GM18519 (cell line): Measurements from ENCODE around the gene CRYL1.
"Not testable (repeated sequence)": the region's sequence is repeated elsewhere in the genome, so short reads cannot be mapped to it uniquely, and the experiment has no call there.

Source experiments
- ATAC-seq: cut with Tn5 transposase; IDR thresholded peaks from one replicate; pipeline ENCODE4 v1.9.1; 2021; ENCODE audit warnings: mild to moderate bottlenecking, moderate library complexity; ENCODE audit not compliant: unreplicated experiment, low FRiP score

The CRYL1 gene

GRCh38 chr13:20461481-20461859 lies 64.2 kb downstream of the CRYL1 start:
- ATAC-seq, result no peak

- no peak for ATAC-seq
Measured at GRCh38 chr13:20460761-20461160, 64.9 kb downstream of the CRYL1 start.

- no peak for ATAC-seq
Measured at GRCh38 chr13:20457670-20458069, 68.0 kb downstream of the CRYL1 start.

- ATAC-seq, result no peak
Measured at GRCh38 chr13:20456737-20457136, 68.9 kb downstream of the CRYL1 start.

GRCh38 chr13:20451397-20451796 lies 74.3 kb downstream of the CRYL1 start:
- ATAC-seq, result no peak

- no peak for ATAC-seq
Measured at GRCh38 chr13:20448470-20448869, 77.2 kb downstream of the CRYL1 start.

- ATAC-seq, result no peak
Measured at GRCh38 chr13:20446900-20447299, 78.8 kb downstream of the CRYL1 start.

- no peak for ATAC-seq
Measured at GRCh38 chr13:20446405-20446804, 79.3 kb downstream of the CRYL1 start.

GRCh38 chr13:20442798-20443381 lies 82.8 kb downstream of the CRYL1 start:
- ATAC-seq, result no peak

GRCh38 chr13:20442375-20442774 lies 83.3 kb downstream of the CRYL1 start:
- ATAC-seq, result no peak

- ATAC-seq, result no peak
Measured at GRCh38 chr13:20441879-20442278, 83.8 kb downstream of the CRYL1 start.

GRCh38 chr13:20441056-20441455 lies 84.6 kb downstream of the CRYL1 start:
- no peak for ATAC-seq

GRCh38 chr13:20439261-20439660 lies 86.4 kb downstream of the CRYL1 start:
- ATAC-seq, result no peak

GRCh38 chr13:20438801-20439200 lies 86.9 kb downstream of the CRYL1 start:
- no peak for ATAC-seq

GRCh38 chr13:20436505-20436904 lies 89.2 kb downstream of the CRYL1 start:
- ATAC-seq, result no peak

- no peak for ATAC-seq
Measured at GRCh38 chr13:20435616-20436368, 89.9 kb downstream of the CRYL1 start.

GRCh38 chr13:20434210-20434609 lies 91.4 kb downstream of the CRYL1 start:
- not testable (repeated sequence) for ATAC-seq

- no peak for ATAC-seq
Measured at GRCh38 chr13:20431687-20432384, 93.8 kb downstream of the CRYL1 start.

GRCh38 chr13:20431080-20431479 lies 94.6 kb downstream of the CRYL1 start:
- no peak for ATAC-seq

GRCh38 chr13:20430296-20430695 lies 95.4 kb downstream of the CRYL1 start:
- no peak for ATAC-seq

- ATAC-seq, result no peak
Measured at GRCh38 chr13:20429682-20430081, 96.0 kb downstream of the CRYL1 start.
